ENCODE data around the gene GPR37L1. TPM values are rescaled to one million over a fixed set of nuclear protein-coding genes. Genes with fewer than 3 reads are reported as not detected.

GPR37L1 gene
- total and polyA plus RNA-seq, 10 of the 15 experiments (the other 5 are each of a cell fraction or from before 2014, with no cell fraction given) = under 0.01 to 0.08 (median 0.02) TPM; not detected in 5

GRCh38 chr1:202159534-202160371, 37.0 kb downstream of the GPR37L1 start (continued):
- TF ChIP-seq SIX5 (IDR thresholded peaks at IDR 0.05; ENCODE audit: low read depth, low read length, severe bottlenecking) (no peak), ETV6 (conservative IDR thresholded peaks at IDR 0.05 in 1 of 2, IDR thresholded peaks at IDR 0.05 in 1 of 2; ENCODE audit: borderline replicate concordance in 1 of 2, low read depth in 1 of 2) (peak in 1 of 2 experiments; percentile 61; a peak in 1 of 4 replicates), ZNF384 (IDR thresholded peaks at IDR 0.05; ENCODE audit: borderline replicate concordance, low read depth, low read length) (no peak), FOXM1 (IDR thresholded peaks at IDR 0.05; ENCODE audit: low read depth, low read length) (no peak), CBFB (IDR thresholded peaks at IDR 0.05; ENCODE audit: low read depth) (no peak), CEBPZ (IDR thresholded peaks at IDR 0.05; ENCODE audit: low read depth, low read length) (no peak), ELK1 (IDR thresholded peaks at IDR 0.05; ENCODE audit: low read depth, low read length) (no peak), PML (IDR thresholded peaks at IDR 0.05; ENCODE audit: low read length) (no peak), EZH2 (IDR thresholded peaks at IDR 0.05; ENCODE audit: borderline replicate concordance, control insufficient read depth, low read depth, low read length) (no peak), RCOR1 (conservative IDR thresholded peaks at IDR 0.05; ENCODE audit: low read depth, low read length) (no peak), NR2C1 (IDR thresholded peaks at IDR 0.05) (no peak), PAX5 (IDR thresholded peaks at IDR 0.05; ENCODE audit: borderline replicate concordance, low read depth, low read length) (no peak), CHD4 (IDR thresholded peaks at IDR 0.05) (no peak), MYC (IDR thresholded peaks at IDR 0.05; ENCODE audit: insufficient read depth, insufficient read length, insufficient replicate concordance, low read length, severe bottlenecking) (peak; percentile 47)
- TF ChIP-seq, protein P1, sequence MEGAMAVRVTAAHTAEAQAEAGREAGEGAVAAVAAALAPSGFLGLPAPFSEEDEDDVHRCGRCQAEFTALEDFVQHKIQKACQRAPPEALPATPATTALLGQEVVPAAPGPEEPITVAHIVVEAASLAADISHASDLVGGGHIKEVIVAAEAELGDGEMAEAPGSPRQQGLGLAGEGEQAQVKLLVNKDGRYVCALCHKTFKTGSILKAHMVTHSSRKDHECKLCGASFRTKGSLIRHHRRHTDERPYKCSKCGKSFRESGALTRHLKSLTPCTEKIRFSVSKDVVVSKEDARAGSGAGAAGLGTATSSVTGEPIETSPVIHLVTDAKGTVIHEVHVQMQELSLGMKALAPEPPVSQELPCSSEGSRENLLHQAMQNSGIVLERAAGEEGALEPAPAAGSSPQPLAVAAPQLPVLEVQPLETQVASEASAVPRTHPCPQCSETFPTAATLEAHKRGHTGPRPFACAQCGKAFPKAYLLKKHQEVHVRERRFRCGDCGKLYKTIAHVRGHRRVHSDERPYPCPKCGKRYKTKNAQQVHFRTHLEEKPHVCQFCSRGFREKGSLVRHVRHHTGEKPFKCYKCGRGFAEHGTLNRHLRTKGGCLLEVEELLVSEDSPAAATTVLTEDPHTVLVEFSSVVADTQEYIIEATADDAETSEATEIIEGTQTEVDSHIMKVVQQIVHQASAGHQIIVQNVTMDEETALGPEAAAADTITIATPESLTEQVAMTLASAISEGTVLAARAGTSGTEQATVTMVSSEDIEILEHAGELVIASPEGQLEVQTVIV (IDR thresholded peaks at IDR 0.05; ENCODE audit: borderline replicate concordance, partially characterized antibody) = no peak
- TF ChIP-seq, protein P2, sequence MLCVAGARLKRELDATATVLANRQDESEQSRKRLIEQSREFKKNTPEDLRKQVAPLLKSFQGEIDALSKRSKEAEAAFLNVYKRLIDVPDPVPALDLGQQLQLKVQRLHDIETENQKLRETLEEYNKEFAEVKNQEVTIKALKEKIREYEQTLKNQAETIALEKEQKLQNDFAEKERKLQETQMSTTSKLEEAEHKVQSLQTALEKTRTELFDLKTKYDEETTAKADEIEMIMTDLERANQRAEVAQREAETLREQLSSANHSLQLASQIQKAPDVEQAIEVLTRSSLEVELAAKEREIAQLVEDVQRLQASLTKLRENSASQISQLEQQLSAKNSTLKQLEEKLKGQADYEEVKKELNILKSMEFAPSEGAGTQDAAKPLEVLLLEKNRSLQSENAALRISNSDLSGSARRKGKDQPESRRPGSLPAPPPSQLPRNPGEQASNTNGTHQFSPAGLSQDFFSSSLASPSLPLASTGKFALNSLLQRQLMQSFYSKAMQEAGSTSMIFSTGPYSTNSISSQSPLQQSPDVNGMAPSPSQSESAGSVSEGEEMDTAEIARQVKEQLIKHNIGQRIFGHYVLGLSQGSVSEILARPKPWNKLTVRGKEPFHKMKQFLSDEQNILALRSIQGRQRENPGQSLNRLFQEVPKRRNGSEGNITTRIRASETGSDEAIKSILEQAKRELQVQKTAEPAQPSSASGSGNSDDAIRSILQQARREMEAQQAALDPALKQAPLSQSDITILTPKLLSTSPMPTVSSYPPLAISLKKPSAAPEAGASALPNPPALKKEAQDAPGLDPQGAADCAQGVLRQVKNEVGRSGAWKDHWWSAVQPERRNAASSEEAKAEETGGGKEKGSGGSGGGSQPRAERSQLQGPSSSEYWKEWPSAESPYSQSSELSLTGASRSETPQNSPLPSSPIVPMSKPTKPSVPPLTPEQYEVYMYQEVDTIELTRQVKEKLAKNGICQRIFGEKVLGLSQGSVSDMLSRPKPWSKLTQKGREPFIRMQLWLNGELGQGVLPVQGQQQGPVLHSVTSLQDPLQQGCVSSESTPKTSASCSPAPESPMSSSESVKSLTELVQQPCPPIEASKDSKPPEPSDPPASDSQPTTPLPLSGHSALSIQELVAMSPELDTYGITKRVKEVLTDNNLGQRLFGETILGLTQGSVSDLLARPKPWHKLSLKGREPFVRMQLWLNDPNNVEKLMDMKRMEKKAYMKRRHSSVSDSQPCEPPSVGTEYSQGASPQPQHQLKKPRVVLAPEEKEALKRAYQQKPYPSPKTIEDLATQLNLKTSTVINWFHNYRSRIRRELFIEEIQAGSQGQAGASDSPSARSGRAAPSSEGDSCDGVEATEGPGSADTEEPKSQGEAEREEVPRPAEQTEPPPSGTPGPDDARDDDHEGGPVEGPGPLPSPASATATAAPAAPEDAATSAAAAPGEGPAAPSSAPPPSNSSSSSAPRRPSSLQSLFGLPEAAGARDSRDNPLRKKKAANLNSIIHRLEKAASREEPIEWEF (IDR thresholded peaks at IDR 0.05; ENCODE audit: insufficient replicate concordance, low read depth, low read length) = no peak
